Fibroblast of lung (primary cell): Measurements from ENCODE around the gene ARHGAP5. TPM values are rescaled to one million over a fixed set of nuclear protein-coding genes. Genes with fewer than 3 reads are reported as not detected.

Experiments
- DNase-seq, 2 donors: peaks; one replicate each; pipeline versions ENCODE4 v3.0.0 to v3.0.0-alpha.2; 2010; ENCODE audit warnings: low read depth in 2 of 2
- H2AFZ ChIP-seq: 2 replicates; pipeline ENCODE4 v1.5.1; 2012; ENCODE audit warnings: low read length, control low read depth, inconsistent platforms
- H3K27ac ChIP-seq: 2 replicates; pipeline ENCODE4 v1.5.1; 2011; ENCODE audit warnings: low read length, control low read depth; ENCODE audit not compliant: insufficient read depth
- H3K27me3 ChIP-seq: 2 replicates; pipeline ENCODE4 v1.5.1; 2011; ENCODE audit warnings: mild to moderate bottlenecking, low read length; ENCODE audit not compliant: control insufficient read depth, insufficient read depth
- H3K36me3 ChIP-seq: 2 replicates; pipeline ENCODE4 v1.5.1; 2011; ENCODE audit warnings: low read length; ENCODE audit not compliant: control insufficient read depth, insufficient read depth
- H3K4me1 ChIP-seq: 2 replicates; pipeline ENCODE4 v1.5.1; 2011; ENCODE audit warnings: low read length; ENCODE audit not compliant: control insufficient read depth, insufficient read depth; ENCODE audit errors: extremely low read depth
- H3K4me2 ChIP-seq: 2 replicates; pipeline ENCODE4 v1.5.1; 2011; ENCODE audit warnings: low read length, control low read depth; ENCODE audit not compliant: insufficient read depth; ENCODE audit errors: extremely low read depth
- H3K4me3 ChIP-seq, 4 experiments: fragments of 200-600 bp in 1 of 4; sonication (generic) in 1 of 4; replicated peaks in 1 of 4; 2 replicates each; pipeline ENCODE4 v1.5.1; 2011 to 2016; ENCODE audit warnings: low read length in 4 of 4, low read depth in 3 of 4, mild to moderate bottlenecking in 3 of 4, control low read depth in 2 of 4, inconsistent platforms in 1 of 4, mixed read lengths in 1 of 4; ENCODE audit not compliant: insufficient read depth in 1 of 4; ENCODE audit errors: control extremely low read depth in 1 of 4
- H3K79me2 ChIP-seq: 2 replicates; pipeline ENCODE4 v1.5.1; 2012; ENCODE audit warnings: mild to moderate bottlenecking, low read length, inconsistent platforms; ENCODE audit not compliant: control insufficient read depth, insufficient read depth
- H3K9ac ChIP-seq: 2 replicates; pipeline ENCODE4 v1.5.1; 2011; ENCODE audit warnings: mild to moderate bottlenecking, low read length, control low read depth; ENCODE audit not compliant: insufficient read depth
- H3K9me3 ChIP-seq: 2 replicates; pipeline ENCODE4 v1.5.1; 2012; ENCODE audit warnings: low read depth, low read length; ENCODE audit not compliant: control insufficient read depth, insufficient read depth
- H4K20me1 ChIP-seq: 2 replicates; pipeline ENCODE4 v1.5.1; 2011; ENCODE audit warnings: low read length; ENCODE audit not compliant: control insufficient read depth, insufficient read depth; ENCODE audit errors: extremely low read depth
- CTCF ChIP-seq, 2 donors: IDR thresholded peaks in 1 of 2; conservative IDR thresholded peaks in 1 of 2; 1 replicate in 1 of 2; 2 replicates in 1 of 2; pipeline ENCODE4 v1.5.1; 2011 to 2012; ENCODE audit warnings: low read length in 2 of 2, control low read depth in 1 of 2, inconsistent platforms in 1 of 2, low read depth in 1 of 2, mild to moderate bottlenecking in 1 of 2
- EZH2 ChIP-seq: IDR thresholded peaks from 2 replicates; pipeline ENCODE4 v1.5.1; 2012; ENCODE audit warnings: low read length, control low read depth, mild to moderate bottlenecking; ENCODE audit errors: missing control alignments
- polyA plus RNA-seq, 2 donors: library from polyadenylated mRNA; depleted of rRNA in 1 of 2; stranded (reverse) in 1 of 2; unstranded in 1 of 2; fragments of >200 nt; gene quantifications; 2 replicates each; pipeline ENCODE4 v1.2.1, GENCODE V29; 2011 to 2012; ENCODE audit warnings: missing spikeins in 1 of 2
- total RNA-seq: library from RNA; depleted of rRNA; stranded (reverse); fragments of >200 nt; gene quantifications from 2 replicates; pipeline ENCODE4 v1.2.1, GENCODE V29; 2014

The ARHGAP5 gene
- total and polyA plus RNA-seq, 2 donors (not counting 1 experiment from before 2014, with no cell fraction given), result 37.0 to 68.4 TPM

- Histone ChIP-seq H3K9ac (no peak overlapping the region), H2AFZ (no peak overlapping the region), H3K27me3 (no peaks in the 10 kb centered on the region), H3K27ac (no peak overlapping the region), H3K36me3 (no peaks in the 10 kb centered on the region), H3K9me3 (no peaks in the 10 kb centered on the region), H3K4me3 (no peak overlapping the region), H3K4me2 (no peak overlapping the region), H3K79me2 (no peaks in the 10 kb centered on the region), H3K4me1 (no peaks in the 10 kb centered on the region), H4K20me1 (no peaks in the 10 kb centered on the region)
- DNase-seq, result no peak
- no peak for TF ChIP-seq CTCF (conservative IDR thresholded peaks at IDR 0.05 in 1 of 2, IDR thresholded peaks at IDR 0.05 in 1 of 2; ENCODE audit: low read depth in 1 of 2, low read length in 2 of 2)
- no peak for TF ChIP-seq EZH2
Measured at GRCh38 chr14:32064931-32065330, 12.2 kb upstream of the ARHGAP5 start.

- Histone ChIP-seq H3K27ac (no peak overlapping the region), H3K4me2 (no peak overlapping the region), H4K20me1 (no peaks in the 10 kb centered on the region), H3K27me3 (no peaks in the 10 kb centered on the region), H2AFZ (no peak overlapping the region), H3K4me3 (no peak overlapping the region), H3K9me3 (no peaks in the 10 kb centered on the region), H3K4me1 (no peaks in the 10 kb centered on the region), H3K9ac (no peak overlapping the region), H3K36me3 (no peaks in the 10 kb centered on the region), H3K79me2 (no peaks in the 10 kb centered on the region)
- TF ChIP-seq CTCF (conservative IDR thresholded peaks at IDR 0.05 in 1 of 2, IDR thresholded peaks at IDR 0.05 in 1 of 2; ENCODE audit: low read depth in 1 of 2, low read length in 2 of 2), result no peak
- no peak for DNase-seq
Measured at GRCh38 chr14:32068708-32069107, 8.4 kb upstream of the ARHGAP5 start.

DNA sequence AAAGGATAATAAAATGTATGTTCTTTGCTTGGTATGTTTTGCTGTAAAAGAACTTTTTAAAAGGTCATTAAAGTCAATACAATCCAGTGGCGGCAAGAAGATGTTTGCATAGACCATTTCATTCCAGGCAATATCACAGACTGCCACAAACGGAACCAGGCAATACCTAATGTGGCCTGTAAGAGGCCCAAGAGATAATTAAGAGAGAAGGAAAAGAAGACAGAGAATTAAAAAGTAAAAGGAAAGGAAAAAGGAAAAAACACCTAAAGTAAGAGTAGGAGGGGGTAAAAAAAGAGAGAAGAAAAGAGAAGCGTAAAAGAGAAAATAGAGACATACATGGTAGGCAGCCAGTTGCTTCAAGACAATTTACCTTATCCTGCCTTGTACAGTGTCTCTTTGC is 6.8 kb upstream of the ARHGAP5 start:
- TF ChIP-seq EZH2, result no peak
- no peaks in the 10 kb centered on the region for H3K36me3 ChIP-seq
- no peaks in the 10 kb centered on the region for H3K27me3 ChIP-seq
- H4K20me1 ChIP-seq, result no peaks in the 10 kb centered on the region
- H3K9me3 ChIP-seq, result no peaks in the 10 kb centered on the region
- no peak overlapping the region for H3K27ac ChIP-seq
- no peak overlapping the region for H3K4me3 ChIP-seq
- H3K79me2 ChIP-seq, result no peaks in the 10 kb centered on the region
- no peak overlapping the region for H3K4me2 ChIP-seq
- H3K9ac ChIP-seq, result no peak overlapping the region
- DNase-seq, result no peak
- no peak overlapping the region for H2AFZ ChIP-seq
- H3K4me1 ChIP-seq, result peaks cover 3% of the 10 kb centered on the region
